GM23248 (cell line): ENCODE results near the gene DDC.

Source experiments
- EZH2 ChIP-seq: fragments of 200-600 bp; sonication (generic); IDR thresholded peaks from 2 replicates; pipeline ENCODE4 v1.6.1; 2018; ENCODE audit warnings: antibody characterized with exemption, mild to moderate bottlenecking; ENCODE audit not compliant: insufficient read depth, poor library complexity, severe bottlenecking
- EZH2phosphoT487 ChIP-seq: fragments of 200-600 bp; sonication (generic); IDR thresholded peaks from 2 replicates; pipeline ENCODE4 v1.6.1; 2018; ENCODE audit warnings: antibody characterized with exemption, moderate library complexity, mild to moderate bottlenecking, low read depth; ENCODE audit not compliant: insufficient read depth

GRCh38 chr7:50479743-50480517, 85.3 kb downstream of the DDC start:
- TF ChIP-seq EZH2 (no peak), EZH2phosphoT487 (no peak)
